Cerebellar cortex (tissue), 1 donor: ENCODE results near the gene TBC1D16.

Experiments
- DNase-seq: peaks from one replicate; pipeline ENCODE4 v3.0.0-alpha.2; 2015; ENCODE audit warnings: low spot score

Gene TBC1D16

DNA sequence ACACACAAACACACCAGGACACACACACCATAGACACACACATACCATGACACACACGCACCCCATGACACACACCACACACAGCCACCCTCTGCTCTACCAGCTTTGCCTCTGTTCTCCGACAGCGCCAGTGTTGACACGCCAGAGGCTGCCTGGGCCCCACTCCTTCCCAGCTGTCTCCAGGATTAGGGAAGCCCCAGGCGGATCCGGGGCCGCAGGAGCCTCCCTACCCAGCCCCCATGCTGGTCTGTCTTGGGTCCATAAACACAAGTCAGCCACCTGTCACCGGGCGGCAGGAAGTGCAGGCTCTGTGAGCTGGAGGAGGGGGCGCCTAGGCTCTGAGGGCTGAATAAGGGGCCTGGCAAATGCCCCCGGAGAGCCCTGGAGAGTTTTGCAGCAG lies 10.5 kb downstream of the TBC1D16 start:
- no peak for DNase-seq

DNA sequence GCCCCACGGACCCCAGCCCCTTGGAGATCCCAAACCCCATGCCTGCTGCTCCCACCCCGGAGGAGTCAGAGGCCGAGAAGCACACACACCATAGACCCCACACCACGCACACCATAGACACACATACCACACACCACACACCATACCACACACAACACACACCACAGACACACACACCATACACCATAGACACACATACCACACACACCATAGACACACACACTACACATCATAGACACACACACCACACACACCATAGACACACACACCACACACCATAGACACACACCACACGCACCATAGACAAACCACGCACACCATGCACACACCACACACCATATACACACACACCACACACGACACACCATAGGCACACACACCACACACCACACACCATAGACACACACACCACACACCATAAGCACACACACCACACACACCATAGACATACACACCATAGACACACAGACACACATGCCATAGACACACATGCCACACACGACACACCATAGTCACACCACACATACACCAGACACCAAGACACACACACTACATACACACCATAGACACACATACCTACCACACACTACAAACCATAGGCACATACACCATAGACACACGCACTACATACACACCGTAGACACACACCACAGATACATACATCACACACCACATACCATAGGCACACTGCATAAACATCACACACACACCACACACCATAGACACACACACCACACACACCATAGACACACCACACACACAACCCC lies 11.3 kb downstream of the TBC1D16 start:
- DNase-seq = no peak

DNA sequence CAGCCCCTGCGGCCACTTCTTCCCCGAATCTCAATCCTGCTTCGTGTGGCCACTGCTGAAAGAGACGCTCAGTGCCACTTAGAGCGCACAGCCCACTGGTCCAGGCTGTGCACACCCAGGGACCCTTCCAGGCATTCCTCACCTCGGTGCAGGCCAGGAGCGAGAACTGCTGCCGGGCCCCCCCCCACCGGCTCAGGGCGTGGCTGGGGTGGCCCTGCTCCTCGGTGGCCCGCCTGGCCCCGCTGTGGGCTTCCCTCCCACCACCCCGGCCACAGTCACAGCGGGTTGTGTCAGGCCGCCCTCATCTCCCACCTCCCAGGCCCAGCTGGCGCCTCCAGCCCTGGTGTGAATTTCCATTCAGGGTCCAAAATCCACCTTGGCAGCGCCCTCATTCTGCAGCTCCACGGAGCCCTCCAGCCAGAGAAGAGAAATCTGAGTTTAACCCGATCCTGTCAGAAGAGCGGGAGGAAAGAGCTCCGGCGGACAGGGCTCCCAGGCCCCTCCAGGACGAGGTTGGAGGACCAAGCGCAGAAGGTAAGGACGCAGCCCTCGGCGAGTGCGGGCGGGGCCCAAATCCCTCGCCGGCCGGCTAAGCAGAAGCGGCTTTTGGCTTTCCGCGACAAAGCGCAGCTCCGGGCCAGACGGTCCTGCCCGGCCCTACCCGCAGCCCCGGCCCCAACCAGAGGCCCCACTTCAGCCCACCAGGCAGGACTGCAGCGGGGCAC lies 12.0 kb downstream of the TBC1D16 start:
- DNase-seq = peak; percentile 77

DNA sequence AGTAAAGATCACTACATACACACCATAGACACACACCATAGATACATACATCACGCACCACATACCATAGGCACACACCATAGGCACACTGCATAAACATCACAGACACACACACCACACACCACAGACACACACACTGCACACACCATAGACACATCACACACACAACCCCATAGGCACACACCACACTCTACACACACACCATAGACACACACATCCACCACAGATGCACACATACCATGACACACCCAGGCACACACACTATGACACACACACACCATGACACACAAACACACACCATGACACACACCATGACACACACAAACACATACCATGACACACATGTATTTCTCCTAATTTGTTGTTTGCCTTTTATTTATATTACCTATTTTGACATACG lies 14.1 kb downstream of the TBC1D16 start:
- no peak for DNase-seq

DNA sequence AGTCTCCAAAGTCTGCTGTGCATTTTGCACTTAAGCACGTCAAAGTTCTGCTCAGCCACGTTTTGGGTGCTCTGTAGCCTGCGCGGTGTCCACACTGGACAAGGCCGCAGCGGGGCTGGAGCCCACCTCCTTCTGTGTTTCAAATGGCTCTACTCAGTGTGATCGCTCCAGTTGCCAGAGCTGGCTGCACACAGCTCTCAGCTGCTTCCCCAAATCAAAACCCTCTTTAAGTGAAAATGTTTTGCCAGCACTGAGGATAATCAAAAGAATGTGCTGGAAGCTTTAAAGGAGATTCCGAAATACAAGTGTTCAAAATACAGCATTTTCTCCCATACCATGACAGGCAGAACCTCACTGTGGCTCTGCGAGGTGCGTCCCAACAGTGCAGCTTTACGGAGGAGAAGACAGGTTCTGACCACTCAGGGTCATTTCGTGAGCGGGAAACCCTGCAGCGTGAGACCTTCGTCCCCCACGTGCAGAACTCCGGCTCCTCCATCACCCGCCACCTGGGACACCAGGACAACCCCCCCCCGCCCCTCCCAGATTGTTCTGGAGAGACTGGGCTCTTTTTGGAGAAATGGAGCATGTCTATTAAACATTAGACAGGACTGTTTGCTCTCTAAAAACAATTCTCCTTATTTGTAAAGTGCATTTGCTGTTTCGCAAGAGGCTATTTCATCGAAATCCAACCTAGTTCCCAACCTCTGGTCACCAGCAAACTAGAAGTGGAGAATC lies 16.6 kb downstream of the TBC1D16 start:
- no peak for DNase-seq

DNA sequence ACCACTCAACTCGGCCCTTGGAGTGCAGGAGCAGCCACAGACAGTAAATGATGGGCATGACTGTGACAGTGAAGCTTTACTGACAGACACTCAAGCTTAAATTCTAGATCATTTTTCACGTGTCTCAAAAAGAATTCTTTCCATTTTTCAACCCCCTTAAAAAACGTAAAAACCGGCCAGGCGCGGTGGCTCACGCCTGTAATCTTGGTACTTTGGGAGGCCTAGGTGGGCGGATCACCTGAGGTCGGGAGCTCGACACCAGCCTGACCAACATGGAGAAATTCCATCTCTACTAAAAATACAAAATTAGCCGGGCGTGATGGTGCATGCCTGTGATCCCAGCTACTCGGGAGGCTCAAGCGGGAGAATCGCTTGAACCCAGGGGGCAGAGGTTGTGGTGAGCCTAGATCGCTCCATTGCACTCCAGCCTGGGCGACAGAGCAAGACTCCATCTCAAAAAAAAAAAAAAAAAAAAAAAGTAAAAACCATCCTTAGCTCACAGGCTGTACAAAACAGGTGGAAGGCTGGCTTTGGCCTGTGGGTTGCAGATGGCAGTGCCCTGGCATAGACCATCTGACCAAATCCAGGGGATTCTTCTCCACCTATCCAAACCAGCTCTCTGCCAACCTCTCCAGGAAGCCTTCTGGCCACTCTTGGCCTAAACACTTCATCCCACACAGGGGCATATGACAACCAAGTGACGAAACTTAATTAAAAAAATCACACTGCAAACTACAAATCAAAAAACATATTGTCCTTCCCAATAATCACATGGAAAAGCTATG lies 18.3 kb downstream of the TBC1D16 start:
- DNase-seq = peak; percentile 96

DNA sequence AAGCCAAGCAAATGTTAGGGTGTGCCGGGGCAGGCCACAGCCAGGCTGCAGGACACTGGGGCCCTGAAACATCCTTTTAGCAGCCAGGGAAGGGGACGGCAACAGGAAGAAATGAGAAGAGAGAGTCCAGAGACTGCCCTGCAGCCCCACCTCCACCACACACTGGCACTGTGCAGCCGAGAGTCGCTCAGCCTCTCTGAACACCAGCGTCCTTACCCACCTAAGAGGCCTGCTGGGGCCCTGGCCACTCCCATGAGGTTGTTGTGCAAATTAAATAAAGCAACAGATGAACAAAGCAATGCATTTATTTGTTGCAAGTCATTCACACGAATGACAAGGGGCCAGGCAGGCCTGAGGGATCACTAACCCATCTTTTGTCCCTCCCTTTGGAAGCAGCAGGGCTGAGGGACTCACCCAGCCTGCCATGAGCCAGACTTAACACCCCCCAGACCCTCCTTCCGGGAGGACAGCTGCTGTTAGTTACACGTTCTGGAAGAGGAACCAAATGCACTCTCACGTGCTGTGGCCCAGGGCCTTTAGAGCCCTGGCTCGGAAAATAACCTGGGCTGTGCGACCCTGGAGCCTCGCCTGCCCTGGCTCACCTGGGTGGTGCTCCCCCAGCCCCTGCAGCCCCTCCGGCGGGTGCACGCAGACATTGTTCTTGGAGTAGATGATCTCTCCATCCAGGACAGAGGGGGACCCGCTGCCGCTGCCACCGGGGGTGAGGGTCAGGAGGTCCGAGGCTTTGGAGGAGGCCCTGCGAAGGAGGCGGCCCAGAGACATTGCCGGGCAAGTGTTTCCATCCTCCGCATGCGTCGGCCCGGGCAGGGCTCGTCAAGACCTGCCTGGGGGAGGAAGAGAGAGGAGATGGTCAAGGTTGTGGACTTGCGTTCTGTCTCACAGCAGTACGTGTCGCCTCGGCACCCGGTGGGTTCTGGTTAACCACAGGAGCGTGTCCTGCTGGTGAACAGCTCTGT lies 22.6 kb downstream of the TBC1D16 start:
- no peak for DNase-seq

DNA sequence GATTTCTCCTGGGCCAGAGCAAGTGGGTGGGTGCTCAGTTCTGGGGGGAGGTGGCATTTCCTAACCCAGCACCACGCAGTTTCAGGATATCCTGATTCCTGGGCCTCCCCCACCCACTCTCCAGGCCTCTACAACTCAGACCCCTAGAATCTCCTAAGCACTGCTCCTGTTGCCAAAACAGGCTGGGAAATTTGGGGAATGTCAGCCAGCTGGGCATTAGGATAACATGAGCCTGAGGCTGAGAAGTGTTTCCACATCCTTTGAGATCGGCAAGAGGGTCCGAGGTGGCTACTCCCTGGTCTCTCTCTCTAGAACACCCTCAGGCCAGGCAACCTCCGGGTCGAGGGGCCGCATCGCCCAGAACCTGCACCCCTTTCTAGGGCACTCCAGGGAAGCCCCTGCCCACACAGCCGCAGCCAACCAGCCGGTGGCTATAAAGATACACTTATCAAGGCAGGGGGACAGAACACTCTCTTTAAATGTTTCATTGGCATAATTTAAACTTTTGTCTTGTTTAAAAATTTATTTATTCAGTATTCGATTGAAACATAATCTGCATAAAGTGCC lies 23.6 kb downstream of the TBC1D16 start:
- no peak for DNase-seq

DNA sequence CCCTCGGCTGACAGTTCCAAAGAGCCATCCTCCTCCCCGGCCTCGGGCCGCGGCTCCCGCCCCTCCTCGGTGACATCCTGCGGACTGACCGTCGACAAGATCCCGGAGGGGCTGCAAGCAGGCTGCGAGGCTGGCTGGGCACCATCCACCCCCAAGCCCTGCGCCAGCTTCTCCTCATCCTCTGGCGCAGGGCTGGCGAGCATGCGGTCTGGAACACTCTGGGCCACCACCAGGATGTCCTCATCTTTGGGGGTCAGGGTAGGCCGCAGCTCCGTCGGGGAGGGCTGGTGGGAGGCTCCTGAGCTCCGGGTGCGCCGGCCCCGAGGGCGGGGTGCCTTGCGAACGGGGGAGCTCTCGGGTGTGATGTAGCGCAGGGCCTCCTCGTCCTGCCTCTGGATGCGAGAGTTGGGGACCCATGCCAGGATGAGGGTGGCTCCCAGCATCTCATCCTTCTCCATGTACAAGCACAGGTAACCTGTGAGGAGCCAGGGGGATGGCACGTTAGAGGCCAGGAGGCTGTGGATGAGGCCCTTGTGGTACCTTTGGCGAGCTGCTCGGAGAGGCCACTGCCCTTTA lies 25.3 kb downstream of the TBC1D16 start:
- no peak for DNase-seq

DNA sequence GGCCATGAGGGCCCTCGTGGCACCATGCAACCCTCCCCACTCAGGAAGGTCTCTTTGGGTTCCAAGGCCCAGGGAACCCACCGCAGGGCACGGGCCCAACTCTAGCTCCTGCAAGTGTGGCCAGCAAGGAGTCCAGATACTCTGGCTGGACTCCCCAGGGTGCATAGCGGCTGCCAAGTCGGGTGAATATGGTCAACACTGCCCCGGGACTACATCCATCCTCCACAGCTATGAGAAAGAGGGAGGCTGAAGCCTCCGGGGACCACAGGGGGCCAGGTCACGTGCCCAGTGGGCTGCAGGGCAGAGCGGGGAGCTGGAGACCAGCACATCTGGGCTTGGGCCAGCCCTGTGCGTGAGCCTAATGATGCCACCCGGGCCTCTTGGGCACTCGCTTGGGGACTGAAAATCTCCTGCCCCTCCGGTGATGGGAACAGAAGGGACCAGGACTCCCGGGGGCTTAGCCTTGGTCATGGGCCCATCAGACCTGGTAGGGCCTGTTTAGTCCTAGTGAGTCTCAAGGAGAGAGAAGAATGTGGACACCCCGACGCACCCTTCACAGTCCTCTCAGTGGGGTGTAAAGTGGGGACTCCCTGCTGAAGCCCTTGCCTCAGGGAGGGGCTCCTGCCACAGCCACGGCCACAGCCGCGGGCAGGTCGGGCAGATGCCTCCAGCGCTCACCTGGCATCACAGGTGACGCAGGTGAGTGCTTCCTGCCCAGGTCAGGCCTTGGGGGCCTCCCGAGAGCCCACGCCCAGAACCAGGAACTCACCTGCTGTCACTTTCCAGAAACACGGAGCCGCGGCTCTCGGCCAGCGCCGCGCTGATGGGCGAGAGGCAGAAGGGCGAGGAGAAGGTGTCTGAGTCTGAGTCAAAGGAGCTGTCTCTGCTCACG lies 26.0 kb downstream of the TBC1D16 start:
- DNase-seq = no peak

DNA sequence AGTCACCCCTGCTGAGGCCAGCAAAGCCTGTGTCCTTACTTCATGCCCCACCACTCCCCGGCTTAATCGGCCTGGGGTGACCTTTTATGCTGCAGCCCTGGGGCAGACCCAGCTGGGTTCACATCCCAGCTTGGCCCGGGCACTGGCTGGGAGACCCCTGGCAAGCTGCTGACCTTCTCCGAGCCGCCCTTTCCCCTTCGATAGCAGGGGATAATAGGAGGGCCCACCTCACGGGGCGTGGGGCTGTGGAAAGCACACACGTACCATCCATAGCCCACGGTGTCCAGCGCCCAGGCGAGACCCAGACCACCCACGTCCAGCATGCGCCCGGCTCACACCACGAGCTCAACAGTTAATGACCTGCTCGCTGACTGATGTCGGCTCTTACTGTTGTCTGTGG lies 26.8 kb downstream of the TBC1D16 start:
- DNase-seq = no peak

DNA sequence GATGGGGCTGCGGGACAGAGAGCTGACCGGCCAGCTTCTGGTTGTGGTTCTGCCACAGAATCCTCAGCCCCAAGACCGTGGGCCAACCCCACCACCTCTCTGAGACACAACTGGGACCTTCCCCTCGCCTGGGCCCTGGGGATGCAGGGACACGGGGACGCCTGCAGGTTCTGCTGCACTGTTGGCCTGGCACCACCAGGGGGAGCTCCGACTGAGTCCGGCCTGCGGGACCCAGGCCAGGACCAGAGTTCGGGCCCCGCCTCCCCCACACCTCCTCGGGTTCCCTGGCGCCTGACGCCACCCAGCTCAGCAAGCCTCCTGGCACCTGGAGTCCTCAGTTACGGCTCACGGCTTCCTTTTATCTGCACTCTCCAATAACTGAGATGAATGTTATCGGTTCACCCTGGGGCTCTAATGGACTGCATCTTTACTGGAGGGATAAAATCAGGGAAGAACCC lies 27.3 kb downstream of the TBC1D16 start:
- peak; percentile 76 for DNase-seq

DNA sequence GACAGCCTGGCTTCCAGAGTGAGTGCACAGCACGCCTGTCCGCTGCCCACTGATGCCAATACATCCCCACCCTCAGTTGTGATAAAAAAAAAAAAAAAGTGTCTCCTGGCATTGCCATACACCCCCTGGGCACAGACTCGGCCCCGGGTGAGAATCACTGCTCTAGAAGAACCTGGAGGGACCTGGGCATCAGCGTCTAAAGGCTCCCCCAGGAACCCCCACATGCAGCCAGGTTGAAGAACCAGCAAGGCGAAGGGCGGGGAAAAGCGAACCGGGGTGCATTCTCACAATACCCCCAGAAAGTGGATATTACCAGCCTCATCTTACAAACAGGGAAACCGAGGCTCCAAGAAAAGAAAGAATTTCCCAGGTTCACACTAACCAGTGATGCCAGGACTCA lies 27.7 kb downstream of the TBC1D16 start:
- no peak for DNase-seq

DNA sequence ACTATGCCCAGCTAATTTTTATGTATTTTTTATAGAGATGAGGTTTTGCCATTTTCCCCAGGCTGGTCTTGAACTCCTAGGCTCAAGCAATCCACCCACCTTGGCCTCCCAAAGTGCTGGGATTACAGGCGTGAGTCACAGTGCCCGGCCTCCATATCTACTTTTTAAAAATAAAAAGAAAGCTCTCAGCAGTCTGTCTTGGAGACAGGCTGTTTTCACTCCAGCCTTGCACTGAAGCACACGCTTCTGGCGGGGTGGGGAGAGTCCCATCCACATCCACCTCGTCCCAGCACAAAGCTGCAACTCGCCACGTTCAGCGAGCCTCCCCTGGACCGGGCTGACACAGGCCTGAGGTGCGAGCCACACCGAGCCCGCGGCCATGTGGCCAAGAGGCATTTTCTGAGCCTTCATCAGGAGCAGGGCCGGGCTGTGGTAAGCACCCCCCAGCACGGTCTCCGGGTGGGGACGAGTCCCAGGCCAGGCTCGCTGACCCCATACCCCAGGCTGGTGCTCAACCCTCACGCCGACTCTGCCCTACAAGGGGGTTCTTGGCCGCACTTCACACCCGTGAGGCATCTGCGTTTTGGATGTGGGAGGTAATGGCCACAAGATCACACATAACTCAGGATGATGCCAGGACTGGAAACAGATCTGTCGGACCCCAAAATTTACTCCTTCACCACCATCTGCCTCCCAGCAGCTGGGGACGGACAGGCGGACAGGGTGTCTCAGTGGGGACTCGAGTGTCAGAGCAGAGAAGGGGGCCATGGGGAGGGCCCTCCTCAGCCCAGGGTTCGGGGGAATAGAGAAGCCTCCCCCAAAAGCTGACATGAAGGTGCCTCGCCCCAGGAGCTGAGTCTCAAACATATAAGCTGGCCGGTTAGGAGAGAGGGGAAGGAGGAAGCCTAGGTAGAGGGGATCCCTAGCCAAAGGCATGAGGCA lies 28.6 kb downstream of the TBC1D16 start:
- DNase-seq = no peak

DNA sequence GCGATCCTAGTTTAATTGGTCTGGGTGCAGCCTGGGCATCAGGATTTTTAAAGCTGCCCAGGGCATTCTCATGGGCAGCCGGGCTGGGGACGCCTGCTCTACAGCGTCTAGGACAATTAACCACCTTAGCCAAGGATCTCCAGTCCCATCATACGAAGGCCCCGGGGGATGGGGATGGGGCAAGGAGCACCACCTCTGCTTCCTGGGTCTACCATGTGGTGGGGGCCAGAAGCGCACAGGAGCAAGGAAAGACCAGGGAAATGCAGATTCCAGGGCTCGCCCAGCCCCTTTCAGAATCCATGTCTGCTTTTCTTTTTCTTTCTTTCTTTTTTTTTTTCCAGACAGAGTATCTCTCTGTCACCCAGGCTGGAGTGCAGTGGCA lies 29.3 kb downstream of the TBC1D16 start:
- no peak for DNase-seq

DNA sequence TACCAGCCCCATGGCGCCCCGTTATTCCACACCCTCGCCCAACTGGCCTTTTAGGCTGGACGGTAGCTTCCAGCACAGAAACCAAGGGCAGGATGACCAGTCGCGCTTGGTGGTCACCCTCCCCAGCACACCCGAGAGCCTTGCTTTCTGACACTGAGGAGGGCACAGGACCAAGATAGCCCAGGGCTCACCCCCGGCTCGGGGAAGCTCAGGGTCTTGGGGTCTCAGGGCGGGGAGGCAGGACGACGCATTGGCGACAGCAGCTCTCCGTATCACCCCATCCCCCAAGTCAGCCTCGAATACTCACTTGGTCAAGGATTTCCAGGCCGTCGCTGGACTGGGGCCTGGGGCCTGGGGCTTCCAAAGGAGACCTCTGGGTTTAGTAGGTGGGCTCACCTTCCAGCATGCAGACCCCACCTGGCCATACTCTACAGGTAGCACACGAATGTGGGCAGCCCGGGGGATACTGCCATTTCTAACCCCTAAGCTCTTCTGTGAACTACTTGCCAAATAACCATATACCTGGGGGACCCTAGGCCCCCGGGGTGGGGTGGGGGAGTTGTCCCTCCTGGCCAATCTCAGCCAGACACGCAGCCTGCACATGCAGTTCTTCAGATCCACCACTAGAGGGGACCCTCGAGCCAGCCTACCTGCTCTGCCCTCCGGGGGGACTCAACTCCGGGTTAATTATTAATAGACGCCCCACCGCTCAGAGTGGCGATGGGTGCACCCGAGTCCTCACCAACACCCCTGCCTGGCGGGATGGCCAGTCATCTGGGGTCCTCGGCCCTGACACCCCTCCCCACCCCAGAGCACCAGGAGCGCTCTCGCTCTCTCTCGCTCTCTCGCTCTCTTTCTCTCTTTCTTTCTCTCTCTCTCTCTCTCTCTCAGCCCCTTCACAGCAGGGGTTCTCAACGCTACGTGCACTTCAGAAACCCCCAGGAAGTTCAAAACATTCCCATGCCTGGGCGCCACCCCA lies 30.0 kb downstream of the TBC1D16 start:
- peak; percentile 63 for DNase-seq

DNA sequence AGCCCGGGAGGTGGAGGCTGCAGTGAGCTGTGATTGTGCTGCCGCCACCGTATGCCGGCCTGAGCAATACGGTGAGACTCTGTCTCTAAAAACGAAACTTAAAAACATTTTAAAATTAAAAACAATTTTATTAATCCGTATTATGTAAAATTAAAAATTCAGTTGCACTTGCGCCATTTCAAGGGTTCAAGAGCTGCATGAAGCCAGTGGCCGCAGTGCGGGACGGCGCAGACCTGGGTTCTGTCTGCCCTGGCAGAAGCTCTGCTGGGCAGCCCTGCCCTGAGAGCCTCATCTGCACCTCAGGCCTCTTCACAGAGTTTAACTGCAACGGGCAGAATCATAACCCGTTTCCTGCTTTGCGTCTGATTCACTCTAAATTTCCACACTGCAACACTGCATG lies 31.7 kb downstream of the TBC1D16 start:
- DNase-seq = no peak
